Fibroblast of pulmonary artery (primary cell): ENCODE results near the gene ZNF248.

Experiments used
- DNase-seq: peaks from one replicate; pipeline ENCODE4 v3.0.0-alpha.2; 2010; ENCODE audit warnings: low read depth
- H3K4me3 ChIP-seq: replicated peaks from 2 replicates; pipeline ENCODE4 v1.5.1; 2011; ENCODE audit warnings: low read depth, mild to moderate bottlenecking, control low read depth, low read length, moderate library complexity
- CTCF ChIP-seq: IDR thresholded peaks from 2 replicates; pipeline ENCODE4 v1.5.1; 2011; ENCODE audit warnings: mild to moderate bottlenecking, control low read depth, low read length, inconsistent platforms; ENCODE audit errors: missing control alignments

The ZNF248 gene

GRCh38 chr10:37794305-37794976 lies 63.0 kb downstream of the ZNF248 start:
- H3K4me3 ChIP-seq = no peak overlapping the region
- no peak for TF ChIP-seq CTCF
- no peak for DNase-seq

- no peak for DNase-seq
- no peak overlapping the region for H3K4me3 ChIP-seq
- TF ChIP-seq CTCF = no peak
These were observed 67.8 kb downstream of the ZNF248 start for GRCh38 chr10:37789590-37789989.

GRCh38 chr10:37784678-37785077 lies 72.7 kb downstream of the ZNF248 start:
- no peak for DNase-seq
- H3K4me3 ChIP-seq = no peak overlapping the region
- no peak for TF ChIP-seq CTCF

GRCh38 chr10:37780536-37780935 lies 76.9 kb downstream of the ZNF248 start:
- no peak overlapping the region for H3K4me3 ChIP-seq
- TF ChIP-seq CTCF = no peak
- no peak for DNase-seq

GRCh38 chr10:37777056-37777455 lies 80.4 kb downstream of the ZNF248 start:
- TF ChIP-seq CTCF = no peak

GRCh38 chr10:37775612-37776011 lies 81.8 kb downstream of the ZNF248 start:
- no peak overlapping the region for H3K4me3 ChIP-seq
- TF ChIP-seq CTCF = no peak
- DNase-seq = no peak

More at GRCh38 chr10:37777056-37777455, 80.4 kb downstream of the ZNF248 start:
- H3K4me3 ChIP-seq = no peak overlapping the region
- no peak for DNase-seq

- TF ChIP-seq CTCF = no peak
- H3K4me3 ChIP-seq = no peak overlapping the region
- DNase-seq = no peak
These were observed 83.1 kb downstream of the ZNF248 start for GRCh38 chr10:37774351-37774750.
